ENCODE measurements around the gene TNFRSF13B.

The TNFRSF13B gene

DNA sequence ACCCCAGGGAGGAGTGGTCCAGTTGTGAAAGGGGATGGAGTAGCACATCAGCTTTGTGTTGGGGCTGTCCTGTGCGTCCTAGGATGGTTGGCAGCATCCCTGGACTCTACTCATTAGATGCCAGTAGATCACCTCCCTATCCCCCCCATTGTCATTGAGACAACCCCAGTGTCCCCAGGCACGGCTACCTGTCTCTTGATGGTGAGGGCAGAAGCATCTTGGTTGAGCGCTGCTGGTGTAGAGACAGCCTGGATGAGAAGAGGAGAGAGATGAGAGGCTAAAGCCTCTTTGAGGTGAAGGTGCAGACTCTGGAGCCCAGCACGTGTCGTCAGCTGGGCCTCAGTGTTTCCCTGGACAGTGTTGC, 55.4 kb downstream of the TNFRSF13B start:
- Histone ChIP-seq H3K79me2 (ENCODE audit: insufficient read depth, low read length) (no peaks in the 10 kb centered on the region), H2AFZ (ENCODE audit: low read depth, low read length, severe bottlenecking) (no peak overlapping the region), H3K27ac (ENCODE audit: low read depth, low read length) (no peak overlapping the region), H3K9me3 (ENCODE audit: insufficient read depth, low read length) (no peaks in the 10 kb centered on the region), H3K9me2 (replicated peaks; ENCODE audit: insufficient read depth, low read length) (no peaks in the 10 kb centered on the region), H3F3A (ENCODE audit: insufficient read depth) (no peaks in the 10 kb centered on the region), H3K27me3 (ENCODE audit: low read length) (no peaks in the 10 kb centered on the region), H3K36me3 (ENCODE audit: low read length) (no peaks in the 10 kb centered on the region), H3K9ac (ENCODE audit: low read length) (no peak overlapping the region), H3K4me3 (ENCODE audit: insufficient read depth, low read length, poor library complexity, severe bottlenecking) (no peak overlapping the region), H3K4me2 (ENCODE audit: low read depth, low read length, poor library complexity, severe bottlenecking) (no peak overlapping the region), H4K20me1 (ENCODE audit: low read depth, low read length) (no peaks in the 10 kb centered on the region)
- no peak for TF ChIP-seq EZH2phosphoT487 (conservative IDR thresholded peaks at IDR 0.05; ENCODE audit: low read length)
- TF ChIP-seq, protein P1, sequence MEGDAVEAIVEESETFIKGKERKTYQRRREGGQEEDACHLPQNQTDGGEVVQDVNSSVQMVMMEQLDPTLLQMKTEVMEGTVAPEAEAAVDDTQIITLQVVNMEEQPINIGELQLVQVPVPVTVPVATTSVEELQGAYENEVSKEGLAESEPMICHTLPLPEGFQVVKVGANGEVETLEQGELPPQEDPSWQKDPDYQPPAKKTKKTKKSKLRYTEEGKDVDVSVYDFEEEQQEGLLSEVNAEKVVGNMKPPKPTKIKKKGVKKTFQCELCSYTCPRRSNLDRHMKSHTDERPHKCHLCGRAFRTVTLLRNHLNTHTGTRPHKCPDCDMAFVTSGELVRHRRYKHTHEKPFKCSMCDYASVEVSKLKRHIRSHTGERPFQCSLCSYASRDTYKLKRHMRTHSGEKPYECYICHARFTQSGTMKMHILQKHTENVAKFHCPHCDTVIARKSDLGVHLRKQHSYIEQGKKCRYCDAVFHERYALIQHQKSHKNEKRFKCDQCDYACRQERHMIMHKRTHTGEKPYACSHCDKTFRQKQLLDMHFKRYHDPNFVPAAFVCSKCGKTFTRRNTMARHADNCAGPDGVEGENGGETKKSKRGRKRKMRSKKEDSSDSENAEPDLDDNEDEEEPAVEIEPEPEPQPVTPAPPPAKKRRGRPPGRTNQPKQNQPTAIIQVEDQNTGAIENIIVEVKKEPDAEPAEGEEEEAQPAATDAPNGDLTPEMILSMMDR (IDR thresholded peaks at IDR 0.05; ENCODE audit: insufficient read depth, low read length, poor library complexity, severe bottlenecking), result no peak

DNA sequence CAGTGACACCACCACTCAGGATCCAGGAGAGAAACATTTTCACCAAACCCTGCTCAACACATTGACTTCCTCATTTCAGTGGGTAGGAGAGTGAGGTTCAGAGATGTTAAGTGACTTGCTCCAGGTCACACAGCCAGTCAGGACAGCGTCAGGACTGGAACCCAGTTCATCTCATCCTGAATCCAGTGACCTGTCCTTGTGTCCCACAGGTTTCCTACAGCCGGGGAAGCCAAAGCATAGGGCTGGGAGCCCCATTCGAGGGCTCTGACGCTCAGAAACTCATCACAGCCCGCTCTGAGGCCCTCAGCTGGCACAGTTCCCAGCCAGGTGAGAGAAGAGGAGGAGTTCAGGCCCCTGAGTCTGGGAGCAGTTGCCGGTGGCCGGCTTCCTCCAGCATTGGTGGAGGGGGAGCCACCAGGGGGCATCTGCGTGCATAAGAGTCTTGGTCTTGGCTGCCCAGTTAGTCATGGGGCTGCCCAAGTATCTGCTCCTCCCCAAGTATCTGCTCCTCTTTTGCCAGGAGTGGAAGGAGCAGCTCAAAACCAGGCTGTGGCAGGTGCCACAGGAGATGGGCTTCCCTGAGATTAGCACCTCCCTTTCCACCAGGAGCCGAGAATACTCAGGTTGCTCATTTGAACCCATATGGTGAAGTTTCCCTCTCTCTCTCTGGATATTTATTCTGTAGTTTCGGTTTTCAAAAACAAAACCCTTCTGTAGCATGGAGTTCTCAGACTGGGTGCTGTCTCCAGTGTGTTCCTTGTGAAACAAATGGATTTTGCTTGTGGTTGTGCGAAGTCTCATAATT, 56.0 kb downstream of the TNFRSF13B start:
- H3K27ac ChIP-seq (ENCODE audit: low read depth, low read length), result no peak overlapping the region
- H3K9me3 ChIP-seq (ENCODE audit: insufficient read depth, low read length), result no peaks in the 10 kb centered on the region
- TF ChIP-seq, protein P1 (IDR thresholded peaks at IDR 0.05; ENCODE audit: insufficient read depth, low read length, poor library complexity, severe bottlenecking), result peak; percentile 50
- TF ChIP-seq EZH2phosphoT487 (conservative IDR thresholded peaks at IDR 0.05; ENCODE audit: low read length), result no peak
- no peaks in the 10 kb centered on the region for H3K9me2 ChIP-seq (replicated peaks; ENCODE audit: insufficient read depth, low read length)
- no peaks in the 10 kb centered on the region for H3K36me3 ChIP-seq (ENCODE audit: low read length)
- H3K4me3 ChIP-seq (ENCODE audit: insufficient read depth, low read length, poor library complexity, severe bottlenecking), result no peak overlapping the region
- no peaks in the 10 kb centered on the region for H3K79me2 ChIP-seq (ENCODE audit: insufficient read depth, low read length)
- no peaks in the 10 kb centered on the region for H3F3A ChIP-seq (ENCODE audit: insufficient read depth)
- H4K20me1 ChIP-seq (ENCODE audit: low read depth, low read length), result no peaks in the 10 kb centered on the region
- no peak overlapping the region for H3K4me2 ChIP-seq (ENCODE audit: low read depth, low read length, poor library complexity, severe bottlenecking)
- H3K9ac ChIP-seq (ENCODE audit: low read length), result no peak overlapping the region
- H3K27me3 ChIP-seq (ENCODE audit: low read length), result no peaks in the 10 kb centered on the region
- no peak overlapping the region for H2AFZ ChIP-seq (ENCODE audit: low read depth, low read length, severe bottlenecking)

DNA sequence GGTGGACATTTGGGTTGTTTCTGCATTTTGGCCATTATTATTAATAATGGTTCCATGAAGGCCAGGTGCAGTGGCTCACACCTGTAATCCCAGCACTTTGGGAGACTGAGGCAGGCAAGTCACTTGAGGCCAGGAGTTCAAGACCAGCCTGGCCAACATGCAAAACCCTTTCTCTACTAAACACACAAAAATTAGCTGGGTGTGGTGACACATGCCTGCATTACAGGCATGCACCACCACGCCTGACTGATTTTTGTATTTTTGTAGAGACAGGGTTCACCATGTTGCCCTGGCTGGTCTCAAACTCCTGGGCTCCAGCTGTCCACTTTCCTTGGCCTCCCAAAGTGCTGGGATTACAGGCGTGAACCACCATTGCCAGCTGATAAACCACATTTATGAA, 58.5 kb downstream of the TNFRSF13B start:
- H3K9me2 ChIP-seq (replicated peaks; ENCODE audit: insufficient read depth, low read length), result no peaks in the 10 kb centered on the region
- no peaks in the 10 kb centered on the region for H3F3A ChIP-seq (ENCODE audit: insufficient read depth)
- H3K79me2 ChIP-seq (ENCODE audit: insufficient read depth, low read length), result no peaks in the 10 kb centered on the region
- no peaks in the 10 kb centered on the region for H3K9me3 ChIP-seq (ENCODE audit: insufficient read depth, low read length)
- TF ChIP-seq EZH2phosphoT487 (conservative IDR thresholded peaks at IDR 0.05; ENCODE audit: low read length), result no peak
- TF ChIP-seq, protein P1 (IDR thresholded peaks at IDR 0.05; ENCODE audit: insufficient read depth, low read length, poor library complexity, severe bottlenecking), result no peak
- no peaks in the 10 kb centered on the region for H4K20me1 ChIP-seq (ENCODE audit: low read depth, low read length)
- no peak overlapping the region for H3K27ac ChIP-seq (ENCODE audit: low read depth, low read length)
- no peaks in the 10 kb centered on the region for H3K27me3 ChIP-seq (ENCODE audit: low read length)
- H3K4me2 ChIP-seq (ENCODE audit: low read depth, low read length, poor library complexity, severe bottlenecking), result no peak overlapping the region
- no peak overlapping the region for H3K4me3 ChIP-seq (ENCODE audit: insufficient read depth, low read length, poor library complexity, severe bottlenecking)
- H3K36me3 ChIP-seq (ENCODE audit: low read length), result no peaks in the 10 kb centered on the region
- H3K9ac ChIP-seq (ENCODE audit: low read length), result no peak overlapping the region
- H2AFZ ChIP-seq (ENCODE audit: low read depth, low read length, severe bottlenecking), result no peak overlapping the region

All from SU-DHL-6 (cell line).